Activated T-cell treated with anti-CD3 and anti-CD28 coated beads, Interleukin-2, amount 50 U/mL, for 1 hour (primary cell): ENCODE results near the gene FOXP1.
"Not testable (repeated sequence)": the region's sequence is repeated elsewhere in the genome, so short reads cannot be mapped to it uniquely, and the experiment has no call there.

Source experiments
- DNase-seq: peaks from one replicate; pipeline ENCODE4 v3.0.0-alpha.2; 2020

The FOXP1 gene

DNA sequence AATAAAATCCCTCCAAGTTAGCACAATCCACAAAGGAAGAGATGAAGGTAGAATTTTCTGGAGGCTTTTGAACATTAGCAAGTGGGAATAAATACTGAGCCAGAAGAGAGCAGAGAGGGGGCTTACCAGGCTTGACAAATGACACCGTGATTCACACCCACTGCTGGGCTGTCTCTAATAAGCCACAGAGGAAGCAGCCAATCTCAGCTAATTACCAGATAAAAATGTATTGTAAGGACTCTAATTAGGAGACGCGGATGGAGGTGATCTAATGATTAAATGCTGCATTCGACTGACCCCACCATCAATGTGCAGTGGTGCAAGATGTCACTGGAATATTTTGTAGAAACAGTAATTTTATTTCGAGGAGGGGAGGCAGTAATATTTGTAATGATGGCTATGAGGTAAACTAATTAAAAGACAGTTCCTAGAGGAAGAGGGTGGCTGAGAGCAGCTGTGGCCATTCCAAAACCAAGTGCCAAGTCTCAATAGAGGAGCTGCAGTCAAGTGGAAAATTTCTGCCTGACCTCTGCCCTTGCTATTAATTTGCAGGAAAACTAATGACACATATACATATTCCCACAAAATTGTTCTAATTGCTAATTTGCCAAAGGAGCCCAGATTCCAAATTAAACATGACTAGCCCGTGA, 602.2 kb downstream of the FOXP1 start:
- no peak for DNase-seq

DNA sequence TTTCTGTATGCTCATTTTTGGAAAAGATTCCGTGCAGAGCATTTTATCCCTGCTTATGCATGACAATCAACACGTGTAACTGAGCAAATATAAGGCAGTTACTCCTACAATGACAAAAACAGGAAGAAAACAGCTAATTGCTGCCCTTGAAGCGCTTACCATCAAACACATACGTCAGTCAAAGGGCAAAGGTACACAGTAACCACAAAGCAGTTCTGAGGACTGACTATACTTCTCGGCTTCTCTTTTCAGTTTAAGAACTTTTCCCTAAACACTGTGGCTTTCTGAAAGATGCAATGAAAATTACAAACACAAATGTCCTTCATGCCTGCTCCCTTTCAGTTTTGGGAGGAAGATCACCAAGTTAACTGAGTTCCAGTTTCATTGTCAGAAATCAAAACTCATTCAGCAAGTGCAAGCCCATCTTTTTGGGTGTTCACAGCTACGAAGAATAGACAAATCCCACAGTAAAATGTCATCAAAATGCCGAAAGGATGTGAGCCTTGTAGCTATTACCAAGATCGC, 602.8 kb downstream of the FOXP1 start:
- DNase-seq, result no peak

DNA sequence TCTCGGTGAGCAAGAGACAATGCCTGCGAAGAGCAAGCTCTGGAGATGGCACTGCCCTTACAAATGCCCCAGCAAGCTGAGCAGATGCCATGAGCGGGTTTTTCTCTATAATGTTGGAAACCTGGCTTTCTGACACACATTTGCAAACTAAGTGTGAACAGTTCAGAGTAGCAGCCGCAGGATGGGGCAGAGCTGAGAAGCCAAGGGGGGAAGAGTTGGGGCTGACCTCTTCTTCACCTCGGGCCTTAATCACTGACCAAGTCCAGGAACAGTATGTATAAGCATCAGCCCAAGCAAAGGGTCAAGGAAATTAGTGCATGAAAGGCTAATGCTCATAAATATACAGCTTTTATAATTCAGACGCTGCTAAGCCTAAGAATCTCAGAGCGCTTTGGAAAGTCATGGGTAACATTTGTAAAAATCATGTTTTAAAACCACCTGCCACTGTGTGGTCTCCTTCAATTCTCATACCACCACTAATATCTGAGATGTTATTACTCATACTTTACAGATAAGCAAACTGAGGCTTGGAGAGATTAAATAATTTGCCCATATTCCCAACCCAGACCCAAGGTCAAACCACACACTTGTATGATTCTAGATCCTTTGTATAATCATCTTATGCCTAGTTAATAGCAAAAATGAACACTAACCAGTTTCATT, 603.4 kb downstream of the FOXP1 start:
- DNase-seq, result no peak

DNA sequence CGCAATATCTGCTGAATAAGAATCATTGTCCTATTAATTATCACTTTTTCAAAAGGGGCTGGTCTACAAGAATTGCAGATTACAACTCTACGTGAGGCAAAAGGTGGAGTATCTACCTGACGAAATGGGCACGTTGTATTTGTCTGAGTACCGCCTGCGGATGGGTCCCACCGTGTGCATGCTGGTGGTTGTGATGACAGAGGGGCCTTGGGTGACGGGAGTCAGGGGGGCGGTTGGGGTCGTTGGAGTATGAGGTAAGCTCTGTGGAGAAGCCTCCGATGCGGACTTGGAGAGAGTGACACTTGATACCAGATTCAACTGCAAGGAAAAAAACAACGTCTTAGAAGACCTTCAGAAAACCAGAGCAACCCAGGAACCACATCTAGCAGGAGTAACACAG, 605.8 kb downstream of the FOXP1 start:
- DNase-seq, result no peak

DNA sequence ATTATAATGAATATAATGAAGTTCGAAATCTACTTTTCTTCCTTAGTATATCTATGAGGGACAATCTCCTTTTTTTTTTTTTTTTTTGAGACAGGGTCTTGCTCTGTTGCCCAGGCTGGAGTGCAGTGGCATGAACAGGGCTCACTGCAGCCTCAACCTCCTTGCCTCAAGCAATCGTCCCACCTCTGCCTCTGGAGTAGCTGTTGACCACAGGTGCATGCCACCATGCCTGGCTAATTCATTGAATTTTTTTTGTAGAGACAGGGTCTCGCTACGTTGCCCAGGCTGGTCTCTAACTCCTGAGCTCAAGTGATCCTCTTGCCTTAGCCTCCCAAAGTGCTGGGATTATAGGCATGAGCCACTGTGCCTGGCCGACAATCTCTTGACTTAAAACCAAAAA, 607.5 kb downstream of the FOXP1 start:
- not testable (repeated sequence) for DNase-seq

DNA sequence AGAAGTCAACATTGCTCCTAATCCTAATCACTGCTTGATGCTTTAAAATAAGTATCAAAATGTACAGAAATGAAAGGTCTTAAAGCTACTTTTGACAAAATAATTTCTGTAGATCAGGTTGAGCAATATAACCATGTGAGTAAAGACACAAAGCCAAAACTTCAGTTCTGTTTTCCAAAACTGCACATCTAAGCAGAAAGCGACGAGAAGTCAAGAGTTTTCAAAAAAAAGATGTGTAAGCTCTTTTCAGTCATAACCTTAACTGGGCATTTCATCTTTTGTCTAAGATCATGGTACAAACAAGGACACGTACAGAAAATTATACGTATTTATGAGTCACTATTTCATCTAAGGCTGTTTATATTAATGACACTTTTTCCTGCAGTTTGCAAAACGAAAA, 608.8 kb downstream of the FOXP1 start:
- no peak for DNase-seq

DNA sequence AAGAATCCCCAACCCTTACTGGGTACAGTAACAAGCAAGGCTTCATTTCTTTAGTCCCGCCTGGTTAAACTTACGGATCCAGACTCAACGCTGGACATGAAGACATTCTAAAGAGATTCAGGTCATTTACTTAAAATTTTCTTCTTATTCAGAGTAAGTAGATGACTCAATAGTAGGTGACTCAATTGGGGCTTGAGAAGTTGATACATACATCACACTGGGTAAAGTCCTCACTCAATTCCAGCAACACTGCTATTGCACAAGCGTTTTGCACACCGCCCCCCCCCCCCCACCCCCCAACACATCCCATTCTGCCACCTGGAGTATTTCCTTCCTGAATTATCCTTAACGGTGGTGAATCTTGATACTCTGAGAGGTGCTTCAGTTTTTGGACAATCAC, 610.0 kb downstream of the FOXP1 start:
- DNase-seq, result no peak

DNA sequence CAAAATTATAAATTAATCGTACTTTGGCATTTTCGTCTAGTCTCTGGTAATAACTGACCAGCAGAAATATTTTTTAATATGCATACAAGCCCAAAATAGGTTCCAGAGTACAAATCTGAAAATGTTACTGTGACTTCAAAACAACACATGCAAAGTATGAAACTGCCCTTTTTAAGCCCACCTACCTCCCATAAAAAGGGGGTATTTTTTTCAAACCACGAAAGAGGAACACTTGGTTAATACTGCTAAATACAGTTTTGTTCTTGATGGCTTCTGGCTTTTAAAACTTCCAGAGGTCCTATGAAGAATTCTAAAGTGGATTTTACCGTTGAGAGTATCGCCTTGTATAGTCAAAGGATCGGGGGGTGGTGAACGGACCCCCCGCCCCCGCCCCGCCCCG, 610.7 kb downstream of the FOXP1 start:
- DNase-seq, result no peak

DNA sequence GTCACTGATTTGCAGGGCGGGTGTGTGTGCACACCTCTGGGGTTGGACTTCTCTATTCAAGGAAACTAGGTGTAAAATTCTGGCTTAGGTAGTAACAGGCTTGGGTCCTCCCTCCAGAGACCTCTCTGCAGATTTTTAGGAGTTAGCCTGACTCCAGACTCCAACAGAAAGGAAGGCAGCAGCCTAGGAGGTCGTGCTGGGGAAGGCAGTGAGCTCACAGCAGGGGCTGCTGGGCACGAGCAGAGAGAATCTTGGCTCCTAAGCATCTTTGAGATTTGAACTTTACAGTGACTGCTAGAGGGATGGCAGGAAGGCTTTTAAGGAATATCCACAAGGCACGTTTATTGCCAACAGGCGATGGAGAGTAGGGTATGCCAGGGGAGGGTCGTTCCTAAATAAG, 612.6 kb downstream of the FOXP1 start:
- DNase-seq, result no peak

DNA sequence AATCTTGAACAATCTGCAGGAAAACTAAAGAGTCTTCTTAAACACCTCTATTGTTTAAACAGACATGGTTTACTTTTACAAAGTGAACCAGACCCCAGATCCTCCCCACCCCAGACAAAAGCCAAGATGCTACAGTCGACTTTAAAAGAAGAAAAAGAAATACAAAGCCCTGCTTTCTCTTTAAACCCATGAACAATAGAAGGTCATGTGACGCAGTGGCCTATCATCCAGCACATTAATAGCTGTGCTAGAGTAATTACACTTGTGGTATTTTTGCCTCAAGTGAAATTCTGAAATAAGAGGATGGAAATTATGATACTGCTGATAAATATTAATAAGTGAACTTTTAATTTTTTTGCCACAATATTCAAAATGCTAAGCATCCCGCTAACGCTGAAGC, 613.4 kb downstream of the FOXP1 start:
- no peak for DNase-seq

DNA sequence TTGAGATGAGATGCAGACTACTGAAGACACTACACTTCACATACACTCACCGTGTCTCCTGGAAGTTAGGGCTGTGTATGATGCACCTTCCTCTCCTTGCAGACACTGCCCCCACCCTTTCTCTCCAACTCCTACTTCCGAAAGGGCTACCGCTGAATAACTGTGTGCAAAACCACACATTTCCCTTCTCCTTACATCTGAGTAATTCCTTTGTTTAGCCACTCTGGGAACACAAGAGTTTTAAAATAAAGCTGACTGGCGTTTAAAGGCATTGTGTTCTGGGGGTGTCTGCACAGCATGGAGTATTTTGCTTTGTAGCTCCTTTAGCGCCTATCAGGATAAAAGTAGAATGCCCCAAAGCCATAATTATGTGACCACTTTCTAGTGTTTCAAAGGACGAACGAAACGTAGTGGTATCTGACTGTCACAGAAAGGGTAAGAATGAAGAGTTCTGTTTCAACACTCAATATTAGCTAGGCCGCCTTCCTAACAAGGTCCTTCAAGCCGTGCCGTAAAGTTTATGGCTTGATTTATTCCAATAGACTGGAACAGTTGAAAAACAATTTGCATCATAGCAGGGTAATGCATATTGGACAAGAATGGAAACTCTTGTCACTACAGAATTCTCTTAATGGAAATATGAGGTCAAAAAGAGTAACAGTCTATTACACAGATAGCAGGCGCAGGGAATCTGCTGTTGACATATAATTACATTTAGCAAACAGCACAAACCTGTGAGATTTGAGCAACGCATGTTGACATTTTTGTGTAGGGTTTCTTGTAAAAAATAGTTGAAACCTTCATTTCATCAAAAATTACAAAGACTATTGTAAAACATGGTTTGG, 619.9 kb downstream of the FOXP1 start:
- DNase-seq, result no peak

DNA sequence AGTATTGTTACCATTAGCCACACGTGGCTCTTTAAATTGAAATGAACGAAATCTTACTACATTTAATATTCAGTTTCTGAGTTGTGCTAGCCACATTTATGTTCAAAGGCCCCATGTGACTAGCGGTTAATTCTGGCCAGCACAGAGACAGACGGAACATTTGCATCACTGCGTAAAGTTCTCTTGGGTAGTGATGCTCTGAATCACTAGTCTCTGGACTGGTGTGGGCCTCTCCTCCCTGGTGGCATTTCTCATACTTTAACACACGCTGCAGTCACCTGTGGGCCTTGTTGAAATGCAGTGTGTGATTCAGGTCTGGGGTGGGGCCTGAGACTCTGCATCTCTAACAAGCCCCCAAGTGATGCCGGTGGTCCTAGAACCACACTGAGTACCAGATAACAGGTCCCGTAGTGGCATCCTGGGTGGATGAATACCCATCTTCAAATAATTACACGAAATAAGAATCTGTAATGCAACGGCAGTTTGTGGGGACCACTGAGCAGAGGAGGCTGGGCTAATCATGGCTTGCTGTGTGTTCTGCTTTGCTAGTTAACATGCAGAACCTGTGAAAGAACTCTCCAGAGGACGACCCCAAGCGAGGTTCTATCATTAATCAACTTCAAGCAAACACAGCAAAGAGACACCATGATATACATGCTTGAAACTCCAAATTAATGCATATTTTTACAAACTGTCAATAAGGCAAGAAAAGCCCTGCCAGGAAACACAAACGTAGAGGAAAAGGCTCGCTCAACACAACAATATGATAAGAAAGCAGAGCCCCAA, 623.8 kb downstream of the FOXP1 start:
- DNase-seq, result no peak

DNA sequence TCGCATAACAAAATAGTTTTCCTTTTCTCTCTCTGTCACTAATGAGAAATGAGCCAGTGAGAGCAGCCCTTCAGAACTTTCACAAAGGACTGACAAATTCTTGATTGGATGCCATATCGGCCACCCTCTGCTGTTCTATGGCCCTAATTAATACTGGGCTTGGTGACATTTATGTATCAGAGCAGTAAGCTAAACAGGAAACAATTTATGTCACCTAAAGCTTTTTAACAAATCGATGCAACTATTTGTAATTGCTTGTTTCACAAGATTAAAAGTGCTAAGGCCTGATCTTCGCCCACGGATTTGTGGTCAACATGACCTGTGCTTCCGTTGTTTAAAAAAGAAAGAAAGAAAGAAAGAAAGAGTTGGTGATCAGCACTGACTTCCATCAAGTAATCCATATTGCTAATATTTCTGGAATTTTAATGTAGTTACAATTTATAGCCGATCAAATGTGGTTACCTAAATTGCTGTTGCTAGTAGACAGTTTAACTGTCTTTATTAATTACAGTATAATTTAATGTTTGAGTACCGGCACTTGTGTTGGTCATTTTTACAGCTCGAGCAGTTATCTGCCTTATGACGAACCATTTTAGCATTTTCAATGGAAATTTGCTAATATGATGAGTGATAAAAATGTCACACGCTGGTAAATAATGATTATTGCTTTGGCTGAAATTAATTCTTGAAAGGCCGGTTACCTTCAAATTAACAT, 631.3 kb downstream of the FOXP1 start:
- no peak for DNase-seq

DNA sequence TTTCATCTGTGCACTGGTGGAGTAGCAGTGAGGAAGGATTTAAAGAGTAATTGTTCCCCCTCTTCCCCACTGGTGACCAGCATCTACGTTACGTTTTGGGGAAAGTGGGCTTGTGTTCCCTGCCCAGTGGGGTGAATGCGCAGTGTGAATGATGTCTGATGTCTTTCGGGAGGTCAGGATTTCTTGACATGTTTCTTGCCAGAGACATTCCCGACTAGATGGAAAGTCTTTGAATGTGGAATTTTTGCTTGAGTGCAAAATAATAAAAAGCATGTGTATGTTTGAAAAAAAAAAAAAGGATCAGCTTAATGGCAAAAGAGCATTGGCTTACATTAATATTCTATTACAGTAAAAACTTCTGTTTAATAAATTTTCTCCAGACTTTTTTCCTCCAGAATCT, 632.2 kb downstream of the FOXP1 start:
- DNase-seq, result no peak

DNA sequence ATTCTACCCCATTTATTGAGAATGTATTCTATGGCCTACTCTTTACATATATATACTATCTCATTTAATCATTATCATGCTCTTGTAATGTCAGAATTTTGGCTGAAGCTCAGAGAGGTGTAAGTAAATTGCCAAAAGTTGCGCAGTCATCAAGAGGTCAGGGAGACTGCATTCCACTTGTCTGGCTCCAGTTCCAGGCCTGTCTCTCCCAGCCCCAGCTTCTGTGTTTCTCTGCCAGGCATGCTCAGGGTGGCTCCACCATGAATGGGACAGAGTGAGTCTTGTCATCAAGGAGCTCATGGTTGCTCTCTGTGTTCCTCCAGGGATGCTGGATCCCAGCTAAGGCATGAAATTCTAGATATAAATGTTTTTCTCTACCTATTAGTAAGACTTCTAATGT, 635.9 kb downstream of the FOXP1 start:
- no peak for DNase-seq

DNA sequence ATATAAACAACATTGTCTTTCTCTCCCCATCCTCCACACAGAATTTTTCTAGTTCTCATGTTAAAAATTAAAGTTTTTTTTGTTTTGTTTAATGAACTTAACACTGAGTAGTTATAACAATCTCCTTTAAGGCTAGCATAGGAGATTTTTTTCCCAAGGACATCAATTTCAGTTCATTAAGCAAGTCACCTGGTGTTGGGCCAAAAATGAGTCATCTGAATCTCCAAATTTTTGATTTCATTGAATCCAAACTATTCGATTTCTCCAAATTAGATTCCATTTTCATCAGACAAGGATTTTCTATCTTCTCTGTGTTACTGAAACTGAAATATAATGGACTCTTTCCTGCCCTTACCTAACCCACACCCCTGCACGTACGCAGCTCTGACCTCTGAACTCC, 639.6 kb downstream of the FOXP1 start:
- DNase-seq, result no peak

DNA sequence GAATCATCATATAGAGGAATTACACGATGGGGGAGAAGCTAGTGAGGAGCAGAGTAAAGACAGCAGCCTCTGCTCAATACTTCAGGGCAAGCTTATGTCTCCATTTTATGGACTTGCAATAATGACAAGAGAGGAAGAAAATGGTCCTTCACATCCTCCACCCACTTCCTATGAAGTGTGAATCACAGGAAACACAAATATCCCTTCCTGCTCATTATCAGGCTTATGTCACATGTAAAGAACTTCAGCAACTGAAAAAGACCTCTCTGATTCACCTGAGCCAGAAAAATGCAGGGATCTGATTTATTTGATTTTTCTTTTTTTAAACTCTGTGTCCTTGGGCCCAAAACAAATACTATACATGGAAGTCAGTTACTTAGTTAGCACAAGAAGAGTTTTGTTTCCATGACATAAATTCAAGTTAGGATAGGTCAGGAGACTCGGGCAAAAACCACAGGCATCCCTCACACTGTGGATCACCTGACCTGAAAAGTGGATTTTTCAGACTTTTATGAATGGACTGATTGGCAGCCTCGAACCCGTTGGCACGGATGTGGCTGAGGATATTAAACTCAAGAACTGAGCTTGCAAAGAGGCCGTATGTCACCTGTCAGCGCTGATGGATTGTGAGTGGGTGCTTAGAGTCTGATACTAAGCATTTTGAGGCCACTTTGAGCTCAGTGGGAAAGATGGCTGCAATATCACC, 650.3 kb downstream of the FOXP1 start:
- no peak for DNase-seq

DNA sequence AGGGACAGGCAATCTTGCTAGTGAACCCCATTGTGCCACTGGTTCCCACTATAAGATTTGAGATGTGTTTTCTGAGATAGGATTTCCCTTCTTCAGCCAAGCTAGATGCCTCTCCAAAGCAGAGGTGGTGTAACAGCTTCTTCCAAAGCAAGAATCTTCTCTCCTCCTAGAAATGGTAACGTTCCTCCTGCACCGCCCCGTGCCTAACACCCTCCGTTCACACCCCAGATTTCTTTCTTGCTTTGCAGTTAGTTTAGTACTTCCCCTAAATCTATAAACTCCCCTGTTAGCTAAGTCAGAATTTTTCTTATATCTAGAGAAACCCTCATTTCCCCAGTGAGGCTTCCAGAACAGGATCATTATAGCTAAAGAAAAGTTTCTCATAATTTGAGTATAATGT, 653.5 kb downstream of the FOXP1 start:
- DNase-seq, result no peak

DNA sequence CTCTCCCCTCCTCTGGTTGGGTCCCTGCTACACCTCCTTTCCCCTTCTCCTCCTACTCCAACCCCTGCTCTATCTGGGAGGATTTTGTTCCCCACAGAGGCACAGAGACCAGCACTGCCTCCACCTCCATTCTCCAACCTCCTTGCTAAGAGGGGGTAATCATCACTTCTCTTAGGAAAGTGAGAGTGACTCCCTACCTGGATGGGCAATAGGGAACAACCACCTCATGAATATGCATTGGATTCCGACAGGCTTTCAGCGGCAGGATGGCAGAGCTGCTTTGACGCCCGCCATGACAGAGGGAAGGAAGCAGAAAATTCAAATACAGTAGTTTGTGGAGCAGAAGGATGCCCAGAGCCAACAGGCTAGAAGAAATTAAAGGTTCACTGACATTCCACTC, 656.3 kb downstream of the FOXP1 start:
- no peak for DNase-seq

DNA sequence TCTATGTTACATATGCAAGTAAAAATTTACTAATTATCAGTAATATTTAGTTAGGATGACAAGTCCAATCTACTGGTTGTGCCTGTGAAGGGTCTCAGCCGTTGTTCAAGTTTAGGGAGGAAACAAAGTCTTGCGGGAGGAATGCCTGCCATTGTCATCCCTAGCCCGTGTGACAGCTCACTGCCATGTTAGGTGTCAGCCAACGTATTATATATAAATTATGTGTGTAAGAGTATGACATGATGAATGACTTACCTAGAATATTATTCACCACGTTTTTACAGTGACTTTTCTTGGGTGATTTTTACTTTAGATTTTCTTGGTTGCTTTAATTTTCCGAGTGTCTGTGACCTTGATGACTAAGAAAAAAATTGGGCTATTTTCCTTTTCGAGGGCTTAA, 656.7 kb downstream of the FOXP1 start:
- no peak for DNase-seq

DNA sequence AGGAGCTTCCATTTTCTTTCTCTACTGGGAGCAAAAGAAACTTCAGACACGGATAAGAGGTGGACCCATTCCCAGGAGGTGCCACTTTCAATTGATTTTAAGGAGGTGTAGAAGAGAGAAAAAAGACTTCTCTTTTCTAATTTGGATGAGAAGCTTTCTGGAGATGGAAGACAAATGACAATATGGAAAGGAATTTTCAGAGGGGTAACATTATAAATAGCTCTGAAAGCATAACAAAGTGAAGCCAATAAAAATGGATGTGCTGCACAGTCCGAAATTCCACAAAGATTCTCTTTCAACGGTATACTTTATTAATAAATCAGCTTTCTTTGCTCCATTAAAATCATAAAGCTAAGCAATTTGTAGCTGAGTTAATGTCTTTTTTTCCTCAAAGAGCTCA, 663.9 kb downstream of the FOXP1 start:
- DNase-seq, result no peak

DNA sequence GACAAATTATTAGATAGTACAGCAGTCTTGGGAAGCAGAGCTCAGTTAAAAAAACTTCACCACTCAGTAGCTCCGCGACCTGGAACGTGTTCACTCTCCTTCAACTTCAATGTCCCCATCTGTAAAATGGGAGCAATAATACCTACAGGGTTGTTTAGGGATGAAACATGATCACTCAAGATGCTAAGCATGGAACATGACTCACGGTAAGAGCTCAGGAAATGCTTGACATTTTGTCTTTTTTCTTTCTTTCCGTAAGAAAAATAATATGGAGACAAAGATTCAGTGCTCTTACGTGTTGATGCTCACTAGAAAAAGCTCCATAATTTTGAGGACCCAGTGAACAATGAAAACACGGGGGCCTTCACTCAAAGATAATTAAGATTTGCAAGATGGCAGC, 664.4 kb downstream of the FOXP1 start:
- no peak for DNase-seq
